ENCODE results near the gene PROZ.
"Not testable (repeated sequence)": the region's sequence is repeated elsewhere in the genome, so short reads cannot be mapped to it uniquely, and the experiment has no call there.

PROZ gene, protein sequence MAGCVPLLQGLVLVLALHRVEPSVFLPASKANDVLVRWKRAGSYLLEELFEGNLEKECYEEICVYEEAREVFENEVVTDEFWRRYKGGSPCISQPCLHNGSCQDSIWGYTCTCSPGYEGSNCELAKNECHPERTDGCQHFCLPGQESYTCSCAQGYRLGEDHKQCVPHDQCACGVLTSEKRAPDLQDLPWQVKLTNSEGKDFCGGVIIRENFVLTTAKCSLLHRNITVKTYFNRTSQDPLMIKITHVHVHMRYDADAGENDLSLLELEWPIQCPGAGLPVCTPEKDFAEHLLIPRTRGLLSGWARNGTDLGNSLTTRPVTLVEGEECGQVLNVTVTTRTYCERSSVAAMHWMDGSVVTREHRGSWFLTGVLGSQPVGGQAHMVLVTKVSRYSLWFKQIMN

DNA sequence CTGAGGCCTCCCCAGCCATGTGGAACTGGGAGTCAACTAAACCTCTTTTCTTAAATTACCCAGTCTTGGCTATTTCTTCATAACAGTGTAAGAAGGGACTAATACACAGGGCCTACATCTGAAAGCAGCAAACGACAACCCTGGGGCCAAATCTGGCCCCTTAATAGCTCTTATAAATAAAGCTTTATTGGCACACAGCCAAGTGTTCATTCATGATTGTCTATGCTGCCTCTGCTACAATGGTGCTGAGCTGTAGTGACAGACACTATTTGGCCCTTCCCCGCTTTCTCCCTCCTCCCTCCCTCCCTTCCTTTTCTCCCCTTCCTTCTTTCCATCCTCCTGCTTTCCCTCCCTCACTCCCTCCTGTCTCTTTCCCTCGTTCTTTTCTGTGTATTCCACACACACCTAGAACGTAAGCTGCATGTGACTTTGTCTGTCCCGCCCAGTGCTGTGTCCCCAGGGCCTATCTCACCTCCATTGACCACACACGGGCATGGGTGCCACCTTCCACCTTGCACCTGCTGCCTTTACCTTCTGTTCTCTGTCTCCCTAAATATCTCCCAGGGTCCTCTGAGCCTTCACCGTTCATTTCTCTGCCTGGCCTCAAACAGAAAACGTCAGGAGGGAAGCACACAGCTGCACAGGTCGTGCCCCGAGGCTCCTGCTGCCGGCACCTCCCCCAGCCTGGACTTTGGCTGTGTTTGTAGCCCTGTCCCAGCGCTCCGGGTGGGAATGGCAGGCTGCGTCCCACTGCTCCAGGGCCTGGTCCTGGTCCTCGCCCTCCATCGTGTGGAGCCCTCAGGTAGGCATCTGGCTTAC lies at the start of gene PROZ:
PROZ (plus strand) TSS at position 720 of the 819 bp plus-strand sequence; CDS start at position 733, 13 bp downstream.
- Mint-ChIP-seq H3K36me3 (ENCODE audit: low read depth) (peaks cover 17% of the 10 kb centered on the region), H3K9me3 (peaks cover 21% of the 10 kb centered on the region), H3K27me3 (ENCODE audit: low read depth) (peaks cover 25% of the 10 kb centered on the region), H3K4me3 (no peak within 1 kb of the TSS), H3K27ac (no peak within 1 kb of the TSS), H3K4me1 (ENCODE audit: low read depth) (peaks cover 13% of the 10 kb centered on the region)

DNA sequence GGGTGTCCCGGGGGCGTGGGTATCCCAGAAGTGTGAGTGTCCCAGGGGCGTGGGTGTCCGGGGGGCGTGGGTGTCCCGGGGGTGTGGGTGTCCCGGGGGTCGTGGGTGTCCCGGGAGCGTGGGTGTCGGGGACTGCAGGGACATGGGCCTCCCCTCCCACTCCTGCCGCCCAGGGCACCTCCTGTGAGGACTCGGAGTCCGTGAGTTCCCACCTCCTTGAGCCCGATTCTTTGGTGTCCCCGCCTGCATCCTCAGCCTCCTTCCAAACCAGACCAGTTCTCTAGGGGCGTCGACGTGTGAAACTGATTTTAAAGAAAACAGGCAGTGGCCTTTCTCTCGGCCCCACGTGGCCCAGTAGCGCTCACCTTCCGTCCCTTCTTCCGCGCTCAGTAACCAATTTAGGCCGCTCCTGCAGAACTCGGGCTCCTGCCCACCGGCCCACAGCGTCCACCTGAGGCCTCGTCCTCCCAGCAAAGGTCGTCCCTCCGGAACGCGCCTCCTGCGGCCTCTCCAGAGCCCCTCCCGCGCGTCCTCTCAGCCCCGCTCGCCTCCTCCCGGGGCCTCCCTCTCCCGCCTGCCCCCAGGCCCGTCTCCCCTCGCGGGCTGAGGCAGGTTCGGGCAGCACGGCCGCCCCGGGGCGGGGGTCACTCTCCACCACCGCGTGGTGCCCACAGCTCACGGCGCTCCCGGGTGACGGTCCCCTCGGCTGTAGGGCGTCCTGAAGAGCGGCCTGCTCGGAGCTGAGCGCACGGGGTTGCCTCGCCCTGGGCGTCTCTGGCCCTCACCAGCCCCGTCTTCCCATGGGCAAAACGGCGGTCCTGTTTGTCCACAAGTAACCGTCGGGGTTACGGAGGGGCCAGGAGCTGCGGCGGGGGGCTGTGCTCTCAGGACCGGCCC lies 49.0 kb upstream of the PROZ start:
- H3K9me3 Mint-ChIP-seq: no peaks in the 10 kb centered on the region
- no peak overlapping the region for H3K4me3 Mint-ChIP-seq
- H3K27me3 Mint-ChIP-seq (ENCODE audit: low read depth): peaks cover 9% of the 10 kb centered on the region
- no peaks in the 10 kb centered on the region for H3K36me3 Mint-ChIP-seq (ENCODE audit: low read depth)
- H3K4me1 Mint-ChIP-seq (ENCODE audit: low read depth): no peaks in the 10 kb centered on the region
- H3K27ac Mint-ChIP-seq: no peak overlapping the region

DNA sequence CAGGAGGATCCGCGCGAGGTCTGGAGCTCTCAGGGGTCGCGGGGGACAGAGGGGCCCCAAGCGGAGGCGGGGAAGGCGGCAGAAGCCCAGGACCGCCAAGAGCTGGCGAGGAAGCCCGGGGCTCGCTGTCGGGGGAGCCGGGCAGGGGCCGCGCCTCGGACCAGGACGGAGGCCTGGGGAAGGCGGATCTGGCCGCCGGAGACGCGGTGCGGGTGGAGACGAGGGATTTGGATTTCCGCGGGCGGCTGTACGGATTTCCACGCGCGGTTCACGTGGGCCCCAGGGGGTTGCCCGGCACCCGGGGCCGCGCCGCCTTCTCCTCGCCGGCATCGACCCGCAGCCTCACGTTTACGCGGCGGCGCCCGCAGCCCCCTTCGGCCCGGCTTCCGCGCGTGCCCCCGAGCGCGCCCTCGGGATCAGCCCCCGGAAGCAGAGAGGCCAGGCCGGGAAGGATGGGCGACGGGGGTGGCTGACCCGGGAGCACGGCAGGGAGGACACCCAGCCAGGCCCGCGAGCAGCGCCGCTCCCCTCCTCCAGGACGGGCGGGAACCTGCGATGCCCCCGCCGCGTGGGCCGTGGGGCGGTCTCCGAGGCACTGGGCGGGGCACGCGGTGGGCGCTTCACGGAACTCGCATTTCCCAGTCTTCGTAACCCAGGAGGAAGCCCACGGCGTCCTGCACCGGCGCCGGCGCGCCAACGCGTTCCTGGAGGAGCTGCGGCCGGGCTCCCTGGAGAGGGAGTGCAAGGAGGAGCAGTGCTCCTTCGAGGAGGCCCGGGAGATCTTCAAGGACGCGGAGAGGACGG lies 48.2 kb upstream of the PROZ start:
- H3K36me3 Mint-ChIP-seq (ENCODE audit: low read depth): no peaks in the 10 kb centered on the region
- no peak overlapping the region for H3K27ac Mint-ChIP-seq
- H3K27me3 Mint-ChIP-seq (ENCODE audit: low read depth): peaks cover 11% of the 10 kb centered on the region
- no peaks in the 10 kb centered on the region for H3K9me3 Mint-ChIP-seq
- no peaks in the 10 kb centered on the region for H3K4me1 Mint-ChIP-seq (ENCODE audit: low read depth)
- H3K4me3 Mint-ChIP-seq: no peak overlapping the region

DNA sequence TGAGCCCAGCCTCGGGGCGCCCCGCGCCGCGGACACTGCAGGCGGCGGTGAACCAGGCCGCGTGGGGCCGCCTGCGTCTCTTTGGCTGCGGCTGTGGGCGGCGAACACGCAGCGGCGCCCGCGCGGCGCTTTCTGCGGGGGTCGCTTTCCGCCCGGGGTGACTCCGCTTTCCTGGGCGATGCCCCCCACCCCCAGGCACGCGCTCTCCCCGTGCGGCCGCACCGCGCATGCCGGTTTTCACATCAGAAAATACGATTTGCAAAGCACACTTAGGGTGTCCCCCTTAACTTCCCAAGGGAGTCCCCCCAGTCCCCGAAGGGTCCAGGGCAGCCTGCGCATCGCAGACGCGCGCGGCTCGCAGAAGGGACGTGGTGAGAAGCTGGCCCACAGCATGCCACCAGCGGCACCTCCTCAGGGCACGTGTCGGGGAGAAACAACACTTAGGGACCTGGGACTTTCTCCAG lies 47.6 kb upstream of the PROZ start:
- H3K36me3 Mint-ChIP-seq (ENCODE audit: low read depth): no peaks in the 10 kb centered on the region

DNA sequence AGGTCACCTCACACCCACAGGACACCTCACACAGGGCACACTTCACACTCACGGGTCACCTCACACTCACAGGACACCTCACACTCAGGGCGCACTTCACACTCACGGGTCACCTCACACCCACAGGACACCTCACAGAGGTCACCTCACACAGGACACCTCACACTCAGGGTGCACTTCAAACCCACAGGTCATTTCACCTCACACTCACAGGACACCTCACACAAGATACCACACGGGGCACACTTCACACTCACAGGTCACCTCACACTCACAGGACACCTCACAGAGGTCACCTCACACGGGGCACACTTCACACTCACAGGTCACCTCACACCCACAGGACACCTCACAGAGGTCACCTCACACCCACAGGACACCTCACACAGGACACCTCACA lies 46.6 kb upstream of the PROZ start:
- H3K9me3 Mint-ChIP-seq; H3K4me1 Mint-ChIP-seq (ENCODE audit: low read depth); H3K27ac Mint-ChIP-seq; H3K4me3 Mint-ChIP-seq; H3K36me3 Mint-ChIP-seq (ENCODE audit: low read depth): not testable (repeated sequence)
- H3K27me3 Mint-ChIP-seq (ENCODE audit: low read depth): peaks cover 11% of the 10 kb centered on the region

More for the DNA sequence above, 47.6 kb upstream of the PROZ start:
- peaks cover 11% of the 10 kb centered on the region for H3K27me3 Mint-ChIP-seq (ENCODE audit: low read depth)
- H3K9me3 Mint-ChIP-seq: no peaks in the 10 kb centered on the region
- no peak overlapping the region for H3K27ac Mint-ChIP-seq
- H3K4me3 Mint-ChIP-seq: no peak overlapping the region
- no peaks in the 10 kb centered on the region for H3K4me1 Mint-ChIP-seq (ENCODE audit: low read depth)

DNA sequence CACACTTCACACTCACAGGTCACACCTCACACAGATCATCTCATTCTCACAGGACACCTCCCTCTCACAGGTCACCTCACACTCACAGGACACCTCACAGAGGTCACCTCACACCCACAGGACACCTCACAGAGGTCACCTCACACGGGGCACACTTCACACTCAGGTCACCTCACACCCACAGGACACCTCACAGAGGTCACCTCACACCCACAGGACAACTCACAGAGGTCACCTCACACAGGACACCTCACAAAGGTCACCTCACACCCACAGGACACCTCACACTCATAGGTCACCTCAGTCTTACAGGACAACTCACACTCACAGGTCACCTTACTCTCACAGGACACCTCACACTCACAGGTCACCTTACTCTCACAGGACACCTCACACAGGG lies 46.0 kb upstream of the PROZ start:
- H3K4me3 Mint-ChIP-seq; H3K4me1 Mint-ChIP-seq (ENCODE audit: low read depth); H3K36me3 Mint-ChIP-seq (ENCODE audit: low read depth); H3K9me3 Mint-ChIP-seq; H3K27ac Mint-ChIP-seq: not testable (repeated sequence)
- H3K27me3 Mint-ChIP-seq (ENCODE audit: low read depth): peaks cover 11% of the 10 kb centered on the region

DNA sequence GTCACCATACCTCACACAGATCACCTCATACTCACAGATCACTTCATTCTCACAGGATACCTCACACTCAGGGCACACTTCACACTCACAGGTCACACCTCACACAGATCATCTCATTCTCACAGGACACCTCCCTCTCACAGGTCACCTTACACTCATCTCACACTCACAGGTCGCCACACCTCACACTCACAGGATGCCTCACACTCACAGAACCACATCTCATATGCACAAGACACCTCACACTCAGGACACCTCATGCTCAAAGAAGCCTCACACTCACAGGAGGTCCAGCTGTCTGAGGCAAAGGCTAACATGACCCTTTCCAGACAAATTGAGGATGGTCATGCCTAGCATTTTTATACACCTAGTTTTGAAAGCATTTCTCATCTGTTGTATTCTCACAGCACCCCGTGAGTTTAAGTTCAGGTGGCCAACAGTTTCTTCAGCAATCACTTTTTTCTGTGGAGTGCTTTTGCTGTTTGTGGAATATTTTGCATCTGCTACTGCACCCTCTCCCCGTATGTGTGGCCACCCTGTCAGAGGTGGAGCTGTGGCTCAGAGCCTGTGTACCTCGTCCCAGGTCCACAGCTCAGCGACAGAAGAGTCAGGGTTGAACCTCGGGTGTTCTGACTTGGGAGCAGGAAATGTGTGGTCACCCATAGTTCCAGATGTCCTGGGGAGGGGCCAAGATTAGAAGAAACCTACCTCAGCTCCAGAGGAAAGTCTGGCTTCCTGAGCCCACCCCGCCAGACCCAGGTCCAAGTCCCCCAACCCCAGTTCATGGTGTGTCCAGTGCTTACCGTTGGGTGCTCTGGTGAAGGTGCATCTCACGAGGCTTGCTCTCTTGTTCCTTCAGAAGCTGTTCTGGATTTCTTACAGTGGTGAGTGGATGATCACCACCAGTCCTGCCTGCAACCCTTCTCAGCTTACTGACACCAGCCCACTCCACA lies 45.3 kb upstream of the PROZ start:
- H3K4me1 Mint-ChIP-seq (ENCODE audit: low read depth): no peaks in the 10 kb centered on the region

DNA sequence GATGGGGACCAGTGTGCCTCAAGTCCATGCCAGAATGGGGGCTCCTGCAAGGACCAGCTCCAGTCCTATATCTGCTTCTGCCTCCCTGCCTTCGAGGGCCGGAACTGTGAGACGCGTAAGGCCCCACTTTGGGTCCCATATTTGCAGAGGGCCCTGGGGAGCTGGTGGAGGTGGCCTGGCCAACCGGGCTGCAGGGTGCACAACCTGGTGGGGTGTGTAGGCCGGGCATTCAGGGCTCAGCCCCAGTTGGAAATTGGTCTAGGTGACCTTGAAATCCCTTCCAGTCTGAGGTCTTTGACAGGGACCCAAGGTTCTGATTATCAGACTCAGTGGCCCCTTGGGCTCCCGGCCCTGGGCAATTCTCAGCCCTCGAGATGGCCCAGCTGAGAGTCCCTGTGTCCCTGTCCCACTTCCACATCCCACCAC lies 44.6 kb upstream of the PROZ start:
- H3K4me1 Mint-ChIP-seq (ENCODE audit: low read depth): no peaks in the 10 kb centered on the region
- no peaks in the 10 kb centered on the region for H3K9me3 Mint-ChIP-seq
- H3K27ac Mint-ChIP-seq: no peak overlapping the region
- peaks cover 11% of the 10 kb centered on the region for H3K27me3 Mint-ChIP-seq (ENCODE audit: low read depth)
- H3K4me3 Mint-ChIP-seq: no peak overlapping the region
- H3K36me3 Mint-ChIP-seq (ENCODE audit: low read depth): no peaks in the 10 kb centered on the region

More for the DNA sequence above, 45.3 kb upstream of the PROZ start:
- H3K4me3 Mint-ChIP-seq: no peak overlapping the region
- H3K9me3 Mint-ChIP-seq: no peaks in the 10 kb centered on the region
- H3K27me3 Mint-ChIP-seq (ENCODE audit: low read depth): peaks cover 11% of the 10 kb centered on the region
- no peak overlapping the region for H3K27ac Mint-ChIP-seq
- H3K36me3 Mint-ChIP-seq (ENCODE audit: low read depth): no peaks in the 10 kb centered on the region

DNA sequence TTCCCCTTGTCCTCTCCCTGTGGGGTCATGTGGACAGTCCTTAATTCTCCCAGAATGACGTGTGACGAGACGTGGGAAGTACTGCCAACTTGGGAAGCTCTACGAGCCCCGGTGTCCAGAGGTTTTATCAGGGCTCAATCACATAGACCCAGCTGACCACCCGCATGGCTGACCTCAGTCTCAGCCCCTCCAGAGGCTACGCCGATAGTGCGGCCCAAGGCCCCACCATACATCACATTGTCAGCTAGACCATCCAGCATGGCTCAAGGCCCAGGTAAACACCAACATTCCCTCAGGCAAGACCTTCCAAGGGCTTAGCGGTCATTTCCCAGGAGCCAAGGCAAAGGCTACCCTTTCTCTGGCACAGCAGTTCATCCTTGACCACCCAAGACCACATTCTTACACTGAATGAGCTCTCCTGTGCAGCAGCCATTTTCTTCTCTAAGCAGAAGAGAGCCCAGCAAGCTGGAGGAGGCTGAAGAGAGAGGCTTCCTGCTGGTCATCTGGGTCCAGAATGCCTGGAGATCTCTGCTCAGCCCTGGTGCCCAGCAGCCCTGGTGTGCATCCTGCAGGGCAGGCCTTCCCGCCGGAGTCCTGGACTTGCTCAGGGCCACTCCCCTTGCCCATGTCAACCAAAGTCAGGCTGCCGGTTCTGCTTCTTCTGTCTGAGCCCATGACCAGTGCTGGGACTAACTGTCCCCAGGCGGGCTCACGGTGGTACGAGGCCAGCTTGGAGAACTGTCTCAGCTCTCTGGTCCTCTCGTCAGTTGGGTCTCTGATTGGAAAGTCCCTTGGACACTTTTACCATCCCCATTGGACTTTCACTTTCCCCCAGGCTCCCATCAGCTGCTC lies 43.7 kb upstream of the PROZ start:
- Mint-ChIP-seq H3K36me3 (ENCODE audit: low read depth) (no peaks in the 10 kb centered on the region), H3K27ac (no peak overlapping the region), H3K4me1 (ENCODE audit: low read depth) (no peaks in the 10 kb centered on the region), H3K27me3 (ENCODE audit: low read depth) (peaks cover 6% of the 10 kb centered on the region), H3K4me3 (no peak overlapping the region), H3K9me3 (no peaks in the 10 kb centered on the region)

DNA sequence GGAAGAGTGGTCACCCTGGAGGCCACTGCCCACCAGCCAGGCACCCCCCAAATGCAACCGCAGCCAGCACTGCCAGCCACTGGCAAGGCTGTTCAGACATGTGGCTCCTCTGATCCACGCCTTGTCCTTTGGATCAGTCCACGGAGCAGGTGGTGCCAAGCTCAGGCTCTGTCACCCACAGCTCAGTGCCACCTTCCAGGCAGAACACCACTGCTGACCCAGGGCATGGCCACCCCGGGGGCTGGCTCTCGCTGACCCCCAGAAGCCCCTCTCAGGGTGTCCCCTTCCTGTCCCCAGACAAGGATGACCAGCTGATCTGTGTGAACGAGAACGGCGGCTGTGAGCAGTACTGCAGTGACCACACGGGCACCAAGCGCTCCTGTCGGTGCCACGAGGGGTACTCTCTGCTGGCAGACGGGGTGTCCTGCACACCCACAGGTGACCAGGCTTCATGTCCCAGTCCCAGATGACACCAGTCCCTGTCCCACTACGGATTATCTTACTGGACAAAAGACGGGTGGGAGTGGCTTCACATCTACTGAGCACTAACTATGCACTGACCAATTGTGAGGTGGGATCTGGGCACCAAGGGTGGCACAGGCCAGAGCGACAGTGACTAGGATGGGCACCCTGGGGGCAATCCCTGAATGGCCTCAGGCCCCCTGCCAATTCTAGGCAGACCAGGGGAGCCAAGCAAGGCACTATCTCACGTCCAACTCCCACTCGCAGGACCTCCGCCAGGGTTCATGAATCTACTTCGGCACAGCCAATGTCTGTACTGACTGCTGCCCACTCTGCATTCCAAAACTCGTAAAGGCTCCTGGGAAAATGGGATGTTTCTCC lies 42.9 kb upstream of the PROZ start:
- Mint-ChIP-seq H3K4me1 (ENCODE audit: low read depth) (no peaks in the 10 kb centered on the region), H3K4me3 (no peak overlapping the region), H3K9me3 (no peaks in the 10 kb centered on the region), H3K27ac (no peak overlapping the region), H3K36me3 (ENCODE audit: low read depth) (no peaks in the 10 kb centered on the region), H3K27me3 (ENCODE audit: low read depth) (peaks cover 6% of the 10 kb centered on the region)

DNA sequence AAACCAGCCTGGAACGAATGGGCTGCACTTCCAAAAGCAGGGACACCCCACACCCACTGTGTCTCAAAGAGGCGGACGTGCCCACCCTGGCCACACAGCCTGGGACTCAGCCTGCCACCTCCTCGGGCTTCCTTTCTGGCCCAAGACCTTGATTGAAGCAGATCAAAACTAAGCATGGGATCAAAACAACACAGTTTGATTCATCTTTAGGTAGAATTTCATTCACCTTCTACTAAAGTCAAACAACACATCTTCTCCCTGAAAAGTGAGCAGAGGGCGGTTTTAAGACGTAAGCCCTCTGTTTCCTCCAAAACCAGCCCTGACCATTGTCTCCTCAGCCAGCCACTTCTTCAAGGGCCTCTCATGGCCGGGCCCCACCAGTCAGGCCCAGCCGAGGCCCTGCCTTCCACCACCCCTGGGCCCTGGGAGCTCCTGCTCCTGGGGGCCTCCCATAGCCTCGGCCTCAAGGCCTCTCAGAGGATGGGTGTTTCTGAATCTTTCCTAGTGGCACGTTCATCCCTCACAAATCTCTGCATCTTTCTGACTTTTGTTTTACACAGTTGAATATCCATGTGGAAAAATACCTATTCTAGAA lies 42.1 kb upstream of the PROZ start:
- peaks cover 6% of the 10 kb centered on the region for H3K27me3 Mint-ChIP-seq (ENCODE audit: low read depth)
- no peaks in the 10 kb centered on the region for H3K4me1 Mint-ChIP-seq (ENCODE audit: low read depth)

More for the DNA sequence above, 42.1 kb upstream of the PROZ start:
- Mint-ChIP-seq H3K36me3 (ENCODE audit: low read depth) (no peaks in the 10 kb centered on the region), H3K9me3 (no peaks in the 10 kb centered on the region), H3K4me3 (no peak overlapping the region), H3K27ac (no peak overlapping the region)

All from T-helper 1 cell treated with Interleukin-12 subunit alpha and Interleukin-12 subunit beta and Interleukin-4 antibody, amounts not matched to agents 30 μg/mL and 1 μg/mL, for 36 hours (primary cell).